GM12878 (cell line): ENCODE results near the gene CD69. TPM values are rescaled to one million over a fixed set of nuclear protein-coding genes. Genes with fewer than 3 reads are reported as not detected.
A peak's percentile ranks its signal among the peaks of the same experiment; 100 is the strongest.

ENCODE experiments used
- ATAC-seq: fragments of 200-7000 bp; cut with Tn5 transposase; 3 replicates; pipeline ENCODE4 v1.9.1; 2020; ENCODE audit warnings: mild to moderate bottlenecking, moderate library complexity
- BruUV-seq: library from RNA; stranded (reverse); fragments of 400-500 nt; replicated peaks from 2 replicates; lab custom pipeline; 2021; lab: Mats Ljungman, UMichigan
- CTCF ChIA-PET: fragments of 300-600 bp; sonication (Branson Sonifier 250); formaldehyde crosslinking; extraction: SDS; loops from one replicate; lab custom pipeline; 2021; ENCODE audit warnings: inconsistent platforms; lab: Yijun Ruan, JAX
- POLR2A ChIA-PET: fragments of 350-600 bp; formaldehyde crosslinking; extraction: SDS; loops from one replicate; lab custom pipeline; 2021; ENCODE audit warnings: inconsistent platforms; lab: Charles Lee
- RAD21 ChIA-PET: fragments of 300-600 bp; sonication (Branson Sonifier 250); formaldehyde crosslinking; loops from one replicate; lab custom pipeline; 2023; ENCODE audit warnings: antibody characterized with exemption; ENCODE audit not compliant: unreplicated experiment; lab: Charles Lee
- SMC1A ChIA-PET: fragments of 300-600 bp; sonication (Branson Sonifier 250); formaldehyde crosslinking; loops from one replicate; lab custom pipeline; 2023; ENCODE audit not compliant: unreplicated experiment, uncharacterized antibody; lab: Charles Lee
- DNase-seq: peaks from one replicate; pipeline ENCODE4 v3.0.0-alpha.2; 2011; ENCODE audit warnings: low read depth, low spot score
- FAIRE-seq: peaks from 3 replicates; lab custom pipeline; 2011; peaks lifted over from hg19 to GRCh38; lab: Jason Lieb, UNC
- H2AFZ ChIP-seq: 2 replicates; pipeline ENCODE4 v1.6.0; 2011; ENCODE audit warnings: low read depth, low read length, control low read depth; ENCODE audit not compliant: control insufficient read depth
- H3K27ac ChIP-seq: 2 replicates; pipeline ENCODE4 v1.5.1; 2011; ENCODE audit warnings: control low read depth; ENCODE audit not compliant: control insufficient read depth, insufficient read depth
- H3K27me3 ChIP-seq, 2 experiments: replicated peaks in 1 of 2; 2 replicates each; pipeline versions ENCODE4 v1.6.0 to v1.6.1; 2011; ENCODE audit warnings: low read length in 1 of 2; ENCODE audit not compliant: control insufficient read depth in 2 of 2, insufficient read depth in 2 of 2
- H3K36me3 ChIP-seq, 2 experiments: 2 replicates each; pipeline ENCODE4 v1.5.1; 2011; ENCODE audit warnings: low read length in 1 of 2; ENCODE audit not compliant: control insufficient read depth in 2 of 2, insufficient read depth in 2 of 2
- H3K4me1 ChIP-seq: 2 replicates; pipeline ENCODE4 v1.6.1; 2011; ENCODE audit warnings: mild to moderate bottlenecking, low read length, moderate library complexity, mixed read lengths; ENCODE audit not compliant: control insufficient read depth, insufficient read depth
- H3K4me2 ChIP-seq: 2 replicates; pipeline ENCODE4 v1.6.0; 2011; ENCODE audit warnings: control low read depth; ENCODE audit not compliant: control insufficient read depth, insufficient read depth
- H3K4me3 ChIP-seq: fragments of 200-600 bp; sonication (generic); 2 replicates; pipeline ENCODE4 v1.5.1; 2016
- H3K79me2 ChIP-seq: 2 replicates; pipeline ENCODE4 v1.6.0; 2011; ENCODE audit warnings: low read length; ENCODE audit not compliant: control insufficient read depth, insufficient read depth
- H3K9ac ChIP-seq: 2 replicates; pipeline ENCODE4 v1.8.0; 2011; ENCODE audit warnings: low read length, control low read depth, mixed read lengths; ENCODE audit not compliant: control insufficient read depth, insufficient read depth
- H3K9me3 ChIP-seq: replicated peaks from 3 replicates; pipeline ENCODE4 v1.5.1; 2011; ENCODE audit warnings: mild to moderate bottlenecking, low read length; ENCODE audit not compliant: control insufficient read depth, insufficient read depth
- H4K20me1 ChIP-seq: 2 replicates; pipeline ENCODE4 v1.6.0; 2011; ENCODE audit not compliant: control insufficient read depth, insufficient read depth
- CHD1 ChIP-seq: IDR thresholded peaks from 2 replicates; pipeline ENCODE4 v1.6.1; 2012; ENCODE audit warnings: low read depth, low read length, improper control_type of control experiment
- CREB1 ChIP-seq: IDR thresholded peaks from 2 replicates; pipeline ENCODE4 v1.6.1; 2012; ENCODE audit warnings: low read depth, mild to moderate bottlenecking, inconsistent platforms
- HDGF ChIP-seq: fragments of 450-650 bp; IDR thresholded peaks from 2 replicates; pipeline ENCODE4 v1.6.1; 2016; ENCODE audit warnings: antibody characterized with exemption
- IKZF1 ChIP-seq: fragments of 450-650 bp; conservative IDR thresholded peaks from 2 replicates; pipeline ENCODE4 v1.6.1; 2017; ENCODE audit warnings: antibody characterized with exemption, mild to moderate bottlenecking
- IRF3 ChIP-seq: fragments of 450-650 bp; IDR thresholded peaks from 2 replicates; pipeline ENCODE4 v1.6.1; 2014; ENCODE audit warnings: mild to moderate bottlenecking
- KAT2A ChIP-seq: conservative IDR thresholded peaks from 2 replicates; pipeline ENCODE4 v1.6.1; 2011; ENCODE audit warnings: low read depth, low read length; ENCODE audit not compliant: control insufficient read depth
- MEF2B ChIP-seq: fragments of 450-650 bp; IDR thresholded peaks from 2 replicates; pipeline ENCODE4 v1.6.1; 2018; ENCODE audit warnings: mild to moderate bottlenecking, moderate library complexity; ENCODE audit not compliant: partially characterized antibody, poor library complexity, severe bottlenecking
- MLLT1 ChIP-seq: fragments of 450-650 bp; IDR thresholded peaks from 2 replicates; pipeline ENCODE4 v1.6.1; 2016; ENCODE audit warnings: mild to moderate bottlenecking
- NFYA ChIP-seq: IDR thresholded peaks from 2 replicates; pipeline ENCODE4 v1.6.1; 2011; ENCODE audit warnings: low read depth, mild to moderate bottlenecking, low read length, improper control_type of control experiment, borderline replicate concordance
- PAX5 ChIP-seq: IDR thresholded peaks from 2 replicates; pipeline ENCODE4 v1.6.1; 2011; ENCODE audit warnings: low read depth, low read length, borderline replicate concordance
- PML ChIP-seq: IDR thresholded peaks from 2 replicates; pipeline ENCODE4 v1.6.1; 2012; ENCODE audit warnings: low read length, inconsistent platforms
- POLR2AphosphoS5 ChIP-seq: IDR thresholded peaks from 2 replicates; pipeline ENCODE4 v1.6.1; 2011; ENCODE audit warnings: mild to moderate bottlenecking, low read length, inconsistent platforms
- POU2F2 ChIP-seq: IDR thresholded peaks from 3 replicates; pipeline ENCODE4 v1.6.1; 2011; ENCODE audit warnings: low read depth, mild to moderate bottlenecking, low read length, borderline replicate concordance
- RB1 ChIP-seq: fragments of 450-650 bp; formaldehyde crosslinking; IDR thresholded peaks from 2 replicates; pipeline ENCODE4 v1.6.1; 2017; ENCODE audit warnings: mild to moderate bottlenecking, borderline replicate concordance
- RUNX3 ChIP-seq: IDR thresholded peaks from 2 replicates; pipeline ENCODE4 v1.6.1; 2012; ENCODE audit warnings: low read length, inconsistent platforms
- SMC3 ChIP-seq: IDR thresholded peaks from 2 replicates; pipeline ENCODE4 v1.6.1; 2011; ENCODE audit warnings: low read length, improper control_type of control experiment, borderline replicate concordance
- STAT1 ChIP-seq: fragments of 450-650 bp; conservative IDR thresholded peaks from 2 replicates; pipeline ENCODE4 v1.6.1; 2014; ENCODE audit warnings: antibody characterized with exemption, mild to moderate bottlenecking
- TCF12 ChIP-seq: IDR thresholded peaks from 2 replicates; pipeline ENCODE4 v1.6.1; 2011; ENCODE audit warnings: low read depth, mild to moderate bottlenecking, low read length
- WRNIP1 ChIP-seq: IDR thresholded peaks from 2 replicates; pipeline ENCODE4 v1.6.1; 2011; ENCODE audit warnings: low read depth, low read length, improper control_type of control experiment, borderline replicate concordance
- ZNF24 ChIP-seq: fragments of 450-650 bp; IDR thresholded peaks from 2 replicates; pipeline ENCODE4 v1.6.1; 2017; ENCODE audit warnings: antibody characterized with exemption, mild to moderate bottlenecking
- ZNF274 ChIP-seq: IDR thresholded peaks from one replicate; pipeline ENCODE4 v1.8.0; 2011; ENCODE audit not compliant: insufficient read length, insufficient read depth
- WGBS: methylation state at CpG from one replicate; pipeline ENCODE4 v1.1.6; 2016; ENCODE audit warnings: low lambda C conversion rate; ENCODE audit not compliant: insufficient replicate concordance, insufficient coverage; ENCODE audit errors: missing lambda C conversion rate; 5-methylcytosine and 5-hydroxymethylcytosine counted together
- in situ Hi-C: fragments of 300-500 bp; cut with MboI; formaldehyde crosslinking; loops from 9 replicates; pipeline ENCODE4 v1.14.3; 2018; ENCODE audit warnings: mixed read lengths
- intact Hi-C: fragments of 100-400 bp; cut with micrococcal nuclease; formaldehyde crosslinking; loops from one replicate; pipeline ENCODE4 v1.14.2; 2022; ENCODE audit not compliant: unreplicated experiment
- polyA plus RNA-seq, 11 experiments: library from polyadenylated mRNA; depleted of rRNA in 4 of 11; unstranded in 6 of 11; stranded (reverse) in 5 of 11; fragments of >200 nt; fragmentation: Nextera tagmentation in 4 of 11; fragmentation: Illumina TruSeq in 1 of 11; extraction: Ambion mirVana in 4 of 11; extraction: Trizol in 1 of 11; gene quantifications; 1 replicate in 1 of 11; 2 replicates in 10 of 11; pipeline versions ENCODE4 v1.2.1 to v1.2.3, GENCODE V29; 2011 to 2016; ENCODE audit warnings: inconsistent platforms in 2 of 11, missing spikeins in 2 of 11, low read depth in 1 of 11
- total RNA-seq, 4 experiments: library from RNA; depleted of rRNA in 3 of 4; stranded (reverse); fragments of >200 nt in 3 of 4; fragmentation: Illumina TruSeq in 1 of 4; extraction: Trizol in 1 of 4; gene quantifications; 2 replicates each; pipeline versions ENCODE4 v1.2.1 to v1.2.3, GENCODE V29; 2013 to 2021
- TF ChIP-seq, protein P1 (sequence below): IDR thresholded peaks from 2 replicates; pipeline ENCODE4 v1.6.1; 2011; ENCODE audit warnings: low read depth, low read length, improper control_type of control experiment, borderline replicate concordance
- TF ChIP-seq, protein P2 (sequence below): IDR thresholded peaks from 2 replicates; pipeline ENCODE4 v1.6.1; 2012; ENCODE audit warnings: low read depth, low read length, improper control_type of control experiment

The CD69 gene
- total and polyA plus RNA-seq, 10 of the 15 experiments (the other 5 are each of a cell fraction or from before 2014, with no cell fraction given): 7.3 to 156 (median 15.0) TPM

- peaks cover 2% of the 10 kb centered on the region for H3K79me2 ChIP-seq
- TSS peak; percentile 83 for BruUV-seq
- no peaks in the 10 kb centered on the region for H3K9me3 ChIP-seq
- H3K9ac ChIP-seq: peak overlapping the region; percentile 18; the same call in 1 of the 2 replicates
- 0 out of 2 replicates have a peak overlapping the region, but pooled peaks have one; percentile 0 for H3K4me3 ChIP-seq
- ChIA-PET POLR2A (no interaction called here), SMC1A (interaction anchor here (1.0 to 22.8 kb wide), 4 partner anchors 10 to 58 kb away, joined by 3 to 814 read pairs (median 6); no protein-coding TSS in a partner anchor), RAD21 (no interaction called here), CTCF (interaction anchor here (0.6 to 6.1 kb wide), 3 partner anchors 13 to 58 kb away, joined by 3 to 67 read pairs (median 3); no protein-coding TSS in a partner anchor)
- DNase-seq (no peak), ATAC-seq (peak; percentile 72), FAIRE-seq (no peak)
- H2AFZ ChIP-seq: no peak overlapping the region
- H3K36me3 ChIP-seq: no peaks in the 10 kb centered on the region
- intact Hi-C loops (loop anchor here (10.0 kb wide), 1 partner anchor 275 kb away; the partner anchor contains the start of gene CLEC12B), in situ Hi-C loops (no loop called here)
- H3K27me3 ChIP-seq: no peaks in the 10 kb centered on the region
- 94% methylated on average over 7 of the region's 7 CpGs for WGBS
- peaks cover 32% of the 10 kb centered on the region for H3K4me1 ChIP-seq
- H3K27ac ChIP-seq: peak overlapping the region; percentile 14; the same call in 1 of the 2 replicates
- no peaks in the 10 kb centered on the region for H4K20me1 ChIP-seq
- no peak overlapping the region; the same call in 1 of the 2 replicates for H3K4me2 ChIP-seq
- TF ChIP-seq HDGF: no peak
- TF ChIP-seq KAT2A: no peak
- no peak for TF ChIP-seq SMC3
- TF ChIP-seq WRNIP1: no peak
- TF ChIP-seq POLR2AphosphoS5: peak; percentile 82
- 0 out of 2 replicates have a peak, but pooled peaks have one; percentile 8 for TF ChIP-seq IKZF1
- TF ChIP-seq POU2F2: peak; percentile 39; the same call in 1 of the 3 replicates
- no peak for TF ChIP-seq RB1
- no peak for TF ChIP-seq ZNF274
- TF ChIP-seq IRF3: no peak
- no peak for TF ChIP-seq MEF2B
- TF ChIP-seq, protein P1, sequence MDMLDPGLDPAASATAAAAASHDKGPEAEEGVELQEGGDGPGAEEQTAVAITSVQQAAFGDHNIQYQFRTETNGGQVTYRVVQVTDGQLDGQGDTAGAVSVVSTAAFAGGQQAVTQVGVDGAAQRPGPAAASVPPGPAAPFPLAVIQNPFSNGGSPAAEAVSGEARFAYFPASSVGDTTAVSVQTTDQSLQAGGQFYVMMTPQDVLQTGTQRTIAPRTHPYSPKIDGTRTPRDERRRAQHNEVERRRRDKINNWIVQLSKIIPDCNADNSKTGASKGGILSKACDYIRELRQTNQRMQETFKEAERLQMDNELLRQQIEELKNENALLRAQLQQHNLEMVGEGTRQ: no peak
- TF ChIP-seq TCF12: no peak
- TF ChIP-seq PML: no peak
- peak; percentile 44; the same call in 1 of the 2 replicates for TF ChIP-seq PAX5
- TF ChIP-seq CHD1: no peak
- no peak for TF ChIP-seq ZNF24
- peak; percentile 38; the same call in 1 of the 2 replicates for TF ChIP-seq RUNX3
- no peak for TF ChIP-seq NFYA
- no peak for TF ChIP-seq CREB1
- no peak for TF ChIP-seq STAT1
- TF ChIP-seq MLLT1: peak; percentile 53; the same call in 1 of the 2 replicates
- TF ChIP-seq, protein P2, sequence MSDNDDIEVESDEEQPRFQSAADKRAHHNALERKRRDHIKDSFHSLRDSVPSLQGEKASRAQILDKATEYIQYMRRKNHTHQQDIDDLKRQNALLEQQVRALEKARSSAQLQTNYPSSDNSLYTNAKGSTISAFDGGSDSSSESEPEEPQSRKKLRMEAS: no peak
Measured at GRCh38 chr12:9740106-9740750, 20.5 kb downstream of the CD69 start.
